Lower leg skin (tissue), 4 donors: ENCODE measurements around the gene LHX6. TPM values are rescaled to one million over a fixed set of nuclear protein-coding genes. Genes with fewer than 3 reads are reported as not detected.
A peak's percentile ranks its signal among the peaks of the same experiment; 100 is the strongest.

Source experiments
- DNase-seq, 2 donors: peaks; one replicate each; pipeline ENCODE4 v3.0.0-alpha.2; 2019; ENCODE audit warnings: low spot score in 2 of 2
- H3K4me3 ChIP-seq: fragments of 200-600 bp; sonication (generic); 2 replicates; pipeline ENCODE4 v1.5.1; 2017; ENCODE audit warnings: mild to moderate bottlenecking, low read depth; ENCODE audit not compliant: poor library complexity, severe bottlenecking
- CTCF ChIP-seq, 3 donors: fragments of 450-650 bp; IDR thresholded peaks; one replicate each; pipeline ENCODE4 v1.5.1; 2016; ENCODE audit warnings: antibody characterized with exemption in 3 of 3, mild to moderate bottlenecking in 3 of 3, moderate library complexity in 2 of 3
- POLR2A ChIP-seq, 2 donors: fragments of 450-650 bp; IDR thresholded peaks; one replicate each; pipeline ENCODE4 v1.6.1; 2016 to 2017; ENCODE audit warnings: antibody characterized with exemption in 2 of 2, mild to moderate bottlenecking in 1 of 2, moderate library complexity in 1 of 2
- WGBS, 2 donors: methylation state at CpG; one replicate each; pipeline ENCODE4 v1.1.5; 2018; 5-methylcytosine and 5-hydroxymethylcytosine counted together
- intact Hi-C: fragments of 100-400 bp; cut with DNase I; formaldehyde crosslinking; loops from one replicate; pipeline ENCODE4 v1.15.0; 2023; ENCODE audit warnings: low total_unique reads
- total RNA-seq, 4 donors: library from RNA; depleted of rRNA; stranded (reverse); fragments of >200 nt; gene quantifications; one replicate each; pipeline ENCODE4 v1.1.0, GENCODE V29; 2016

LHX6 gene
- total RNA-seq, 4 donors from 2014 or later: 2.7 to 6.5 (median 4.4) TPM

- intact Hi-C loops: no loop called here
- H3K4me3 ChIP-seq: no peak overlapping the region
- peak in 1 of 2 donors; percentile 72 for DNase-seq
- 48 to 59% methylated on average over 34 to 35 of the region's 35 CpGs for WGBS, 2 donors
- TF ChIP-seq CTCF (IDR thresholded peaks at IDR 0.05) (no peak), POLR2A (IDR thresholded peaks at IDR 0.05) (no peak)
These were observed 11.8 kb downstream of the LHX6 start for GRCh38 chr9:122216798-122217418.

GRCh38 chr9:122216138-122216797 is 12.5 kb downstream of the LHX6 start:
- intact Hi-C loops: no loop called here
- 64 to 68% methylated on average over 4 of the region's 4 CpGs for WGBS, 2 donors

GRCh38 chr9:122215663-122216062 is 13.1 kb downstream of the LHX6 start:
- WGBS, 2 donors: 92 to 100% methylated on average over 1 of the region's 1 CpG
- intact Hi-C loops: no loop called here
- TF ChIP-seq POLR2A (IDR thresholded peaks at IDR 0.05) (no peak), CTCF (IDR thresholded peaks at IDR 0.05) (no peak)
- no peak overlapping the region for H3K4me3 ChIP-seq
- no peak for DNase-seq

More at GRCh38 chr9:122216138-122216797, 12.5 kb downstream of the LHX6 start:
- TF ChIP-seq POLR2A (IDR thresholded peaks at IDR 0.05) (no peak), CTCF (IDR thresholded peaks at IDR 0.05) (no peak)
- H3K4me3 ChIP-seq: no peak overlapping the region
- no peak for DNase-seq

GRCh38 chr9:122214507-122214906 is 14.2 kb downstream of the LHX6 start:
- intact Hi-C loops: loop anchor here (1.0 kb wide), 1 partner anchor 34 kb away; no protein-coding TSS in a partner anchor
- 44 to 52% methylated on average over 9 of the region's 9 CpGs for WGBS, 2 donors
- no peak for DNase-seq
- no peak overlapping the region for H3K4me3 ChIP-seq
- TF ChIP-seq CTCF (IDR thresholded peaks at IDR 0.05) (no peak), POLR2A (IDR thresholded peaks at IDR 0.05) (no peak)

GRCh38 chr9:122213589-122214413 is 15.0 kb downstream of the LHX6 start:
- intact Hi-C loops: loop anchor here (1.0 kb wide), 1 partner anchor 34 kb away; no protein-coding TSS in a partner anchor
- TF ChIP-seq CTCF (IDR thresholded peaks at IDR 0.05) (no peak), POLR2A (IDR thresholded peaks at IDR 0.05) (no peak)
- H3K4me3 ChIP-seq: no peak overlapping the region
- no peak for DNase-seq
- WGBS, 2 donors: 11 to 18% methylated on average over 25 to 46 of the region's 93 CpGs
